SK-N-SH (cell line): ENCODE data around the gene ARID1B. TPM values are rescaled to one million over a fixed set of nuclear protein-coding genes. Genes with fewer than 3 reads are reported as not detected.

ENCODE experiments used
- CTCF ChIA-PET: fragments of 300-600, 350-600 bp; formaldehyde crosslinking; extraction: SDS; loops from one replicate; lab custom pipeline; 2021; lab: Yijun Ruan, JAX
- POLR2A ChIA-PET: fragments of 350-600 bp; sonication (Branson Sonifier 250); formaldehyde crosslinking; extraction: SDS; loops from one replicate; lab custom pipeline; 2020; ENCODE audit warnings: antibody characterized with exemption, inconsistent platforms; lab: Yijun Ruan, JAX
- DNase-seq: peaks from one replicate; pipeline ENCODE4 v3.0.0; 2012
- H2AFZ ChIP-seq: fragments of 200-600 bp; sonication (generic); 2 replicates; pipeline ENCODE4 v1.8.1; 2016; ENCODE audit warnings: antibody characterized with exemption, mild to moderate bottlenecking, low read depth
- H3F3A ChIP-seq: fragments of 200-600 bp; sonication (generic); replicated peaks from 2 replicates; pipeline ENCODE3; 2016; ENCODE audit warnings: antibody characterized with exemption, mild to moderate bottlenecking; ENCODE audit not compliant: insufficient read depth
- H3K27ac ChIP-seq, 2 experiments: fragments of 200-500 bp in 1 of 2; fragments of 200-600 bp in 1 of 2; sonication (Bioruptor generic) in 1 of 2; sonication (generic), shearing (Covaris generic) in 1 of 2; 2 replicates each; pipeline versions ENCODE4 v1.5.1 to v1.6.1; 2014 to 2016; ENCODE audit warnings: low read depth in 2 of 2, inconsistent platforms in 1 of 2, low read length in 1 of 2, mild to moderate bottlenecking in 1 of 2, mixed read lengths in 1 of 2
- H3K27me3 ChIP-seq: fragments of 200-600 bp; sonication (generic), shearing (Covaris generic); 2 replicates; pipeline ENCODE4 v1.6.1; 2016; ENCODE audit warnings: mixed run types; ENCODE audit not compliant: insufficient read depth
- H3K36me3 ChIP-seq, 2 experiments: fragments of 200-500 bp in 1 of 2; fragments of 200-600 bp in 1 of 2; sonication (Bioruptor generic) in 1 of 2; sonication (generic) in 1 of 2; replicated peaks in 1 of 2; 2 replicates each; pipeline versions ENCODE3 to v1.5.1; 2014 to 2016; ENCODE audit warnings: low read length in 1 of 2, mild to moderate bottlenecking in 1 of 2; ENCODE audit not compliant: insufficient read depth in 2 of 2, control insufficient read depth in 1 of 2
- H3K4me1 ChIP-seq, 2 experiments: fragments of 200-500 bp in 1 of 2; fragments of 200-600 bp in 1 of 2; sonication (Bioruptor generic) in 1 of 2; sonication (generic), shearing (Covaris generic) in 1 of 2; 2 replicates each; pipeline versions ENCODE4 v1.5.1 to v1.6.1; 2014 to 2016; ENCODE audit warnings: low read depth in 1 of 2, low read length in 1 of 2, mixed run types in 1 of 2; ENCODE audit not compliant: insufficient read depth in 2 of 2, control insufficient read depth in 1 of 2
- H3K4me2 ChIP-seq: fragments of 200-600 bp; sonication (generic), shearing (Covaris generic); 2 replicates; pipeline ENCODE4 v1.6.1; 2017; ENCODE audit warnings: mixed run types
- H3K4me3 ChIP-seq, 2 experiments: fragments of 200-500 bp in 1 of 2; fragments of 200-600 bp in 1 of 2; sonication (Bioruptor generic) in 1 of 2; sonication (generic), shearing (Covaris generic) in 1 of 2; 2 replicates each; pipeline versions ENCODE4 v1.5.1 to v1.8.1; 2014 to 2016; ENCODE audit warnings: low read depth in 2 of 2, inconsistent platforms in 1 of 2, low read length in 1 of 2, mild to moderate bottlenecking in 1 of 2, mixed read lengths in 1 of 2, moderate library complexity in 1 of 2
- H3K79me2 ChIP-seq: fragments of 200-600 bp; sonication (generic); 2 replicates; pipeline ENCODE4 v1.8.1; 2017; ENCODE audit warnings: mild to moderate bottlenecking; ENCODE audit not compliant: insufficient read depth
- H3K9ac ChIP-seq: fragments of 200-600 bp; sonication (generic); 2 replicates; pipeline ENCODE4 v1.6.1; 2017; ENCODE audit warnings: mixed run types
- H3K9me2 ChIP-seq: fragments of 200-600 bp; sonication (generic); 2 replicates; pipeline ENCODE4 v1.6.1; 2017; ENCODE audit warnings: mixed run types
- H3K9me3 ChIP-seq: fragments of 200-600 bp; sonication (generic); 2 replicates; pipeline ENCODE4 v1.6.1; 2017; ENCODE audit warnings: mixed run types, mild to moderate bottlenecking, moderate library complexity
- H4K20me1 ChIP-seq: fragments of 200-600 bp; sonication (generic); 2 replicates; pipeline ENCODE4 v1.6.1; 2017; ENCODE audit warnings: mild to moderate bottlenecking, mixed run types; ENCODE audit not compliant: insufficient read depth
- GABPA ChIP-seq: IDR thresholded peaks from 2 replicates; pipeline ENCODE4 v1.4.0; 2012; ENCODE audit warnings: low read depth, mild to moderate bottlenecking
- GATA2 ChIP-seq: sonication (generic); formaldehyde crosslinking; IDR thresholded peaks from 2 replicates; pipeline ENCODE4 v1.5.0; 2020; ENCODE audit warnings: mild to moderate bottlenecking, missing genetic modification reagents
- JUND ChIP-seq: IDR thresholded peaks from 2 replicates; pipeline ENCODE4 v1.4.0; 2012
- MEF2A ChIP-seq: IDR thresholded peaks from 2 replicates; pipeline ENCODE4 v1.4.0; 2012; ENCODE audit warnings: low read depth, borderline replicate concordance
- PBX3 ChIP-seq: IDR thresholded peaks from 2 replicates; pipeline ENCODE4; 2012
- RAD21 ChIP-seq: IDR thresholded peaks from 2 replicates; pipeline ENCODE4 v1.6.1; 2012; ENCODE audit warnings: mild to moderate bottlenecking, low read length
- RFX5 ChIP-seq: IDR thresholded peaks from 2 replicates; pipeline ENCODE4 v1.6.1; 2012; ENCODE audit warnings: mild to moderate bottlenecking, improper control_type of control experiment, low read length
- RXRA ChIP-seq: IDR thresholded peaks from 2 replicates; pipeline ENCODE4 v1.4.0; 2012; ENCODE audit warnings: low read depth, mild to moderate bottlenecking, borderline replicate concordance
- SIN3A ChIP-seq: IDR thresholded peaks from 2 replicates; pipeline ENCODE4 v1.6.1; 2012; ENCODE audit warnings: low read depth, mild to moderate bottlenecking, low read length, moderate library complexity, borderline replicate concordance
- YY1 ChIP-seq: IDR thresholded peaks from 2 replicates; pipeline ENCODE4 v1.4.0; 2012; ENCODE audit warnings: low read depth, mild to moderate bottlenecking
- WGBS: methylation state at CpG from one replicate; pipeline ENCODE4 v1.1.6; 2017; ENCODE audit warnings: low lambda C conversion rate; 5-methylcytosine and 5-hydroxymethylcytosine counted together
- polyA plus RNA-seq, 3 experiments: library from polyadenylated mRNA; depleted of rRNA; stranded (reverse); fragments of >200 nt; gene quantifications; 2 replicates each; pipeline ENCODE4 v1.2.3, GENCODE V29; 2012

The ARID1B gene
- polyA plus RNA-seq, 1 of the 3 experiments (the other 2 are of a cell fraction), result 13.6 TPM

- H3K79me2 ChIP-seq, result peaks cover 3% of the 10 kb centered on the region; the same call in 1 of the 2 replicates
- H3K4me2 ChIP-seq, result 0 out of 2 replicates have a peak overlapping the region, but pooled peaks have one; percentile 15
- H4K20me1 ChIP-seq, result no peaks in the 10 kb centered on the region
- H3K36me3 ChIP-seq, result peaks cover 10 to 18% of the 10 kb centered on the region in 2 experiments
- no peak for DNase-seq
- ChIA-PET CTCF (interaction anchor here (0.8 to 1.2 kb wide), 3 partner anchors 48 to 52 kb away, joined by 3 to 4 read pairs (median 3); no protein-coding TSS in a partner anchor), POLR2A (no interaction called here)
- peaks cover 13% of the 10 kb centered on the region for H3F3A ChIP-seq
- TF ChIP-seq RXRA (no peak), PBX3 (peak; percentile 20; the same call in 1 of the 2 replicates), JUND (peak; percentile 37; the same call in 1 of the 2 replicates)
- no peak overlapping the region; the same call in 1 of the 2 replicates for H3K9ac ChIP-seq
- no peaks in the 10 kb centered on the region for H3K9me3 ChIP-seq
- 34% methylated on average over 1 of the region's 1 CpG for WGBS
- no peaks in the 10 kb centered on the region for H3K9me2 ChIP-seq
- peak overlapping the region in 1 of 2 experiments; percentile 75; a peak in 2 of 4 replicates for H3K27ac ChIP-seq
- H2AFZ ChIP-seq, result no peak overlapping the region
- H3K4me1 ChIP-seq, result peaks cover 0 to 11% of the 10 kb centered on the region in 2 experiments; a peak in 1 of 4 replicates
- no peak overlapping the region for H3K4me3 ChIP-seq
- H3K27me3 ChIP-seq, result no peaks in the 10 kb centered on the region
Observed at GRCh38 chr6:157135691-157136090, 358.5 kb downstream of the ARID1B start.

GRCh38 chr6:157137501-157137900 is 360.3 kb downstream of the ARID1B start:
- no peak for TF ChIP-seq YY1
- no peak for TF ChIP-seq GABPA
- TF ChIP-seq RFX5, result no peak
- TF ChIP-seq MEF2A, result no peak
- no peak for TF ChIP-seq SIN3A
- TF ChIP-seq RAD21, result no peak
- no peak for TF ChIP-seq GATA2 (CRISPR knock-in tag)
- POLR2A ChIA-PET, result no interaction called here

More at GRCh38 chr6:157137501-157137900, 360.3 kb downstream of the ARID1B start:
- no peak for DNase-seq
- H2AFZ ChIP-seq, result no peak overlapping the region
- H3K4me3 ChIP-seq, result no peak overlapping the region
- H3K4me1 ChIP-seq, result peaks cover 0 to 11% of the 10 kb centered on the region in 2 experiments; a peak in 2 of 4 replicates
- H3K9ac ChIP-seq, result no peak overlapping the region
- H3K9me2 ChIP-seq, result no peaks in the 10 kb centered on the region
- no peaks in the 10 kb centered on the region for H3K27me3 ChIP-seq
- H3K36me3 ChIP-seq, result peaks cover 23 to 27% of the 10 kb centered on the region in 2 experiments
- peaks cover 19% of the 10 kb centered on the region for H3F3A ChIP-seq
- no peak overlapping the region for H3K27ac ChIP-seq
- H3K79me2 ChIP-seq, result peaks cover 7% of the 10 kb centered on the region
- 81% methylated on average over 2 of the region's 2 CpGs for WGBS
- H3K9me3 ChIP-seq, result no peaks in the 10 kb centered on the region
- 0 out of 2 replicates have a peak, but pooled peaks cover under 1% of the 10 kb centered on the region for H4K20me1 ChIP-seq
- H3K4me2 ChIP-seq, result no peak overlapping the region
- CTCF ChIA-PET, result interaction anchor here (1.4 kb wide), 1 partner anchor 46 kb away, joined by 3 read pairs; no protein-coding TSS in a partner anchor
